ENCODE measurements around the gene PHLDB2.

DNA sequence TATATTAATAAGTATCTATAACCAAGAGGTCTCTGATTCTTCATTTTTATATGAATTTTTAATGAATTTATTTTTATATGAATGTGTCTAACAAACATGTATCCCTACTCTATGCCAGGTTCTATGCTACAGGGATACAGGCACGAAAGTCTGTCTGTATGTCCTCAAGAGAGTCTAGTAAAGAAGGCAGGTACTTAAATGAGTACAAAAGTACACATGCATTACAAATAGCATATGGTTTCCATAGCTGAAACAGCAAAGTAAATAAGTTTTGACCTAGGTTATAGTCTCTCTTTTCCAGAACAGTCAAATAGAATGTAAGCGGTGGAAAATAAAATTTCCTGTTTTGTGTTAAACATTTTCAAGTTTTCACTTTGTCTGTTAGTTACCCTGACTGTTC lies 106.4 kb downstream of the PHLDB2 start:
- TF ChIP-seq POLR2A (IDR thresholded peaks at IDR 0.05) (no peak), CTCF (IDR thresholded peaks at IDR 0.05) (no peak)
